ENCODE data around the gene CTDSPL. TPM values are rescaled to one million over a fixed set of nuclear protein-coding genes. Genes with fewer than 3 reads are reported as not detected.
A peak's percentile ranks its signal among the peaks of the same experiment; 100 is the strongest.

The CTDSPL gene
- total and polyA plus RNA-seq, 2 of the 13 experiments (the other 11 are each of a cell fraction or from before 2014, with no cell fraction given), result 26.1 to 142 TPM

- TF ChIP-seq GABPB1 (CRISPR knock-in tag; IDR thresholded peaks at IDR 0.05) (peak; percentile 3; the same call in 1 of the 2 replicates), ZNF556 (CRISPR knock-in tag; IDR thresholded peaks at IDR 0.05; ENCODE audit: borderline replicate concordance) (no peak), ZNF781 (CRISPR knock-in tag; IDR thresholded peaks at IDR 0.05; ENCODE audit: borderline replicate concordance, not compliant biosample characterization) (no peak), ARID4A (CRISPR knock-in tag; IDR thresholded peaks at IDR 0.05; ENCODE audit: borderline replicate concordance) (peak; percentile 20; the same call in 1 of the 2 replicates), ZNF576 (CRISPR knock-in tag; IDR thresholded peaks at IDR 0.05) (no peak), NAIF1 (CRISPR knock-in tag; IDR thresholded peaks at IDR 0.05; ENCODE audit: borderline replicate concordance) (no peak), NR2C2 (CRISPR knock-in tag; IDR thresholded peaks at IDR 0.05; ENCODE audit: borderline replicate concordance) (peak; percentile 27; the same call in 1 of the 2 replicates), SALL1 (CRISPR knock-in tag; IDR thresholded peaks at IDR 0.05) (peak; percentile 57; the same call in 1 of the 2 replicates), ZZZ3 (CRISPR knock-in tag; IDR thresholded peaks at IDR 0.05; ENCODE audit: borderline replicate concordance) (peak; percentile 20; the same call in 1 of the 2 replicates), POGK (CRISPR knock-in tag; conservative IDR thresholded peaks at IDR 0.05) (no peak), ZNF558 (CRISPR knock-in tag; IDR thresholded peaks at IDR 0.05; ENCODE audit: borderline replicate concordance) (no peak), ZBTB1 (CRISPR knock-in tag; IDR thresholded peaks at IDR 0.05; ENCODE audit: borderline replicate concordance) (no peak), MXD1 (CRISPR knock-in tag; IDR thresholded peaks at IDR 0.05) (no peak), ZBTB4 (CRISPR knock-in tag; IDR thresholded peaks at IDR 0.05; ENCODE audit: borderline replicate concordance) (no peak), ZNF782 (CRISPR knock-in tag; IDR thresholded peaks at IDR 0.05; ENCODE audit: borderline replicate concordance) (no peak), ZNF816 (CRISPR knock-in tag; IDR thresholded peaks at IDR 0.05; ENCODE audit: borderline replicate concordance) (no peak), LBX2 (CRISPR knock-in tag; IDR thresholded peaks at IDR 0.05; ENCODE audit: borderline replicate concordance) (no peak)
These were observed 142.9 kb downstream of the CTDSPL start (continued) for GRCh38 chr3:38004415-38005075.

All from HepG2 (cell line).